Motor neuron (in vitro differentiated cells): ENCODE measurements around the gene CHTF18. TPM values are rescaled to one million over a fixed set of nuclear protein-coding genes. Genes with fewer than 3 reads are reported as not detected.

Experiments
- ATAC-seq, 8 experiments: fragments of 200-7000 bp; cut with Tn5 transposase; replicated peaks in 6 of 8; 2 replicates each; pipeline ENCODE4 v1.8.0; 2021; ENCODE audit warnings: mild to moderate bottlenecking in 8 of 8, moderate library complexity in 8 of 8
- H3K27ac ChIP-seq, 2 donors: fragments of 250-450 bp; sonication (Bioruptor Pico); 2 replicates each; pipeline ENCODE4 v1.9.0; 2021; ENCODE audit warnings: antibody characterized with exemption in 2 of 2, mild to moderate bottlenecking in 2 of 2, moderate library complexity in 1 of 2
- H3K4me1 ChIP-seq, 2 donors: fragments of 250-450 bp; sonication (Bioruptor Pico); replicated peaks in 1 of 2; 2 replicates each; pipeline ENCODE4 v1.6.1; 2021; ENCODE audit warnings: antibody characterized with exemption in 2 of 2, mild to moderate bottlenecking in 2 of 2, moderate library complexity in 1 of 2
- H3K4me3 ChIP-seq, 5 donors: fragments of 250-450 bp; sonication (Bioruptor Pico); 2 replicates each; pipeline ENCODE4 v1.9.0; 2021; ENCODE audit warnings: antibody characterized with exemption in 5 of 5, mild to moderate bottlenecking in 5 of 5, moderate library complexity in 4 of 5
- WGBS, 10 experiments: fragments of 450-650 bp; shearing (Covaris generic); methylation state at CpG; one replicate each; pipeline ENCODE4 v1.0.0; 2022; 5-methylcytosine and 5-hydroxymethylcytosine counted together
- in situ Hi-C, 9 experiments: fragments of 400-800 bp; cut with MboI; loops; one replicate each; pipeline ENCODE4 v1.15.0; 2021; ENCODE audit warnings: low sequenced_read_pairs in 9 of 9, low pct_unique_long_range_greater_than_20kb in 2 of 9; ENCODE audit not compliant: unreplicated experiment in 9 of 9
- total RNA-seq, 8 experiments: library from RNA; unstranded; fragments of 300-600 nt; gene quantifications; 2 replicates each; pipeline versions ENCODE4 v1.2.3 to v1.2.4, GENCODE V29; 2022

CHTF18 gene
- total RNA-seq, 8 experiments from 2014 or later = 2.5 to 41.5 (median 12.4) TPM

- no peak overlapping the region for H3K4me3 ChIP-seq
- 20 to 90% methylated on average over 1 to 2 of the region's 17 CpGs; no CpG with 5 or more reads in 8 of the 10 experiments for WGBS, 10 experiments
- peaks cover 8 to 14% of the 10 kb centered on the region in 2 donors for H3K4me1 ChIP-seq
- in situ Hi-C loops = no loop called here
- H3K27ac ChIP-seq = no peak overlapping the region
- peak in 2 of 8 experiments; percentile 5 to 21 for ATAC-seq
These were observed 4.8 kb upstream of the CHTF18 start for GRCh38 chr16:783404-784161.

- no CpG with 5 or more reads among the region's 19 CpGs for WGBS, 10 experiments
- in situ Hi-C loops = no loop called here
These were observed 4.0 kb upstream of the CHTF18 start for GRCh38 chr16:784431-784830.

GRCh38 chr16:785563-786535 lies 2.6 kb upstream of the CHTF18 start:
- in situ Hi-C loops = no loop called here
- 20 to 84% (median 50%) methylated on average over 2 to 5 of the region's 58 CpGs; no CpG with 5 or more reads in 6 of the 10 experiments for WGBS, 10 experiments
- H3K4me3 ChIP-seq = peak overlapping the region in 1 of 5 donors; percentile 0
- H3K27ac ChIP-seq = peak overlapping the region in 1 of 2 donors; percentile 63
- H3K4me1 ChIP-seq = peaks cover 13 to 19% of the 10 kb centered on the region in 2 donors
- ATAC-seq = peak; percentile 1 to 43 (median 32)

More at GRCh38 chr16:784431-784830, 4.0 kb upstream of the CHTF18 start:
- no peak for ATAC-seq
- Histone ChIP-seq H3K27ac (no peak overlapping the region), H3K4me1 (peaks cover 12 to 19% of the 10 kb centered on the region in 2 donors), H3K4me3 (no peak overlapping the region)

DNA sequence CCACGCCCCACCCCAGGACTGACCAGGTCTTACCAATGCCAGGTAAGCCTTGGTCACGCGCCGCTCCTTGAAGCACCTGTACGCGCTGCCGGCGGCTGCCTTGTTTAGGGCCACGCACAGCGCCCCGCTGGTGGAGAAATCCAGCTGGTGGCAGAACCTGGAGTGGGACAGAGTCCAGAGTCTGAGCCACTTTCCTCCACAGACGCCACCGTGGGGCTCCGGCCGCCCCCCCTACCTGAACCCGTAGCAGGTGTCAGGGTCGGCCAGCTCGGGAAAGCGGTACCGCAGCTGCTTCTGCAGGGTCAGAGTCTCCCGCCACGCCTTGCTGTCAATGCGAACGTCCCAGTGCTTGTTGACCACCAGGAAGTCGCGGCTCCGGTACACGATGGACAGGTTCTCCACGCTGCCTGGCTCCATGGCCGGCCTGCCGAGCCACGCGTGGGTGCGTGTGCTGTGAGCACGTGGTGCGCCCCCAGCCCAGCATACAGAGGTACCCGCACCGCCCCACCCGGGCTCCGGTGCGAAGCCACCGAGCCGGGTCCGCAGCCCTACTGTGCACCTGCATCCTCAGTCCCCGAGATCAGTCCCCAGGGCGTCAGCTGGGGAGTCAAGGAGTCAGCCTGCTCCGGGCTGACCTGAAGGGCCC lies 976 bp upstream of the CHTF18 start:
- H3K4me3 ChIP-seq = peak overlapping the region; percentile 76 to 95 (median 86)
- in situ Hi-C loops = no loop called here
- ATAC-seq = no peak
- peak overlapping the region in 1 of 2 donors; percentile 85 for H3K27ac ChIP-seq
- WGBS, 10 experiments = 20 to 100% (median 75%) methylated on average over 2 to 34 of the region's 47 CpGs; no CpG with 5 or more reads in 6 of the 10 experiments
- peaks cover 13 to 19% of the 10 kb centered on the region in 2 donors for H3K4me1 ChIP-seq

GRCh38 chr16:787978-788398 lies 432 bp upstream of the CHTF18 start, which contains the start of gene RPUSD1:
Gene RPUSD1, minus strand, starts transcription at chr16:788381. Its CDS starts 644 bp downstream, at chr16:787737.
- Histone ChIP-seq H3K27ac (peak within 1 kb of the TSS; percentile 58 to 85), H3K4me3 (peak within 1 kb of the TSS; percentile 76 to 95 (median 86)), H3K4me1 (peaks cover 13 to 19% of the 10 kb centered on the region in 2 donors)
- no CpG with 5 or more reads among the region's 45 CpGs for WGBS, 10 experiments
- in situ Hi-C loops = no loop called here
- ATAC-seq = peak in 6 of 8 experiments; percentile 11 to 55 (median 48)

DNA sequence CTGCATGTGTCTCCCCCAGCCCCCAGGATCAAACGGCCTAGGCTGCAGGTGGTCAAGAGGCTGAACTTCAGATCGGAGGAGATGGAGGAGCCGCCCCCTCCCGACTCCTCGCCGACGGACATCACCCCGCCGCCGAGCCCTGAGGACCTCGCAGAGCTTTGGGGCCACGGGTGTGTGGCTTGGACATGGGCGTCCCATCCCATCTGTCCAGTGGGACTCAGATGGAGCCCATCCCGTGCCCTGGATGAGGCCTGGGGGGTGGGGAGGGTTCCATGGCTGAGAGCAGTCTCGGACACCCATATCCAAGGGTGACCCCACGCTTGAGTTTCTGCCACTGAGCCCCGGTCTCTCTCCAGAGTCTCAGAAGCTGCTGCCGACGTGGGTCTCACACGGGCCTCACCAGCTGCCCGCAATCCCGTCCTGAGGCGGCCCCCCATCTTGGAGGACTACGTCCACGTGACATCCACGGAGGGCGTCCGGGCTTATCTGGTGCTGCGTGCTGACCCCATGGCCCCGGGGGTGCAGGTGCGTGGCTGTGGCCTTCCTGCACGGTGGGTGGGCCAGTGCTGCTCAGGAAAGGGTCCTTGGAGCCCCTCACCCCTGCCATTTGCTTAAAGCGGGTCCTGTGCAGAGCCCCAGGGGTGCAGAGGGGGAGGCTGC lies 901 bp downstream of the CHTF18 start:
- in situ Hi-C loops = no loop called here
- Histone ChIP-seq H3K4me1 (peaks cover 13 to 19% of the 10 kb centered on the region in 2 donors), H3K4me3 (peak overlapping the region; percentile 66 to 95 (median 76)), H3K27ac (no peak overlapping the region)
- 87% methylated on average over 3 of the region's 33 CpGs; no CpG with 5 or more reads in 9 of the 10 experiments for WGBS, 10 experiments
- ATAC-seq = no peak

DNA sequence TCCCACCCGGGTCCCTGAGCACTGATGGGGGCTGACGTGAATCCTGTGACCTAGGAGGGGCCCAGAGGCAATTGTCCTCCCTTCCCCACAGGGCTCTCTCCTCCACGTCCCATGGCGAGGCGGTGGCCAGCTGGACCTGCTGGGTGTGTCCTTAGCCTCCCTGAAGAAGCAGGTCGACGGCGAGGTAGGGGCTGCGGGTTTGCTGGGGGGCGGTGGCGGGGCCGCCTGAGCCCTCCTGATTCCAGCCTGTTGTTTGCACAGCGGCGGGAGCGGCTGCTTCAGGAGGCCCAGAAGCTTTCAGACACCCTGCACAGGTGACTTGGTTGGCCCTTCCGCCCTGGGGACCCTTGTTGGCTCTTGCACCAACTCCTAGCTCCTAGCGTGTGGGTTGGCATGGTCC lies 1.7 kb downstream of the CHTF18 start:
- 100% methylated on average over 1 of the region's 17 CpGs; no CpG with 5 or more reads in 9 of the 10 experiments for WGBS, 10 experiments
- in situ Hi-C loops = no loop called here
- no peak for ATAC-seq
- Histone ChIP-seq H3K4me1 (peaks cover 13 to 18% of the 10 kb centered on the region in 2 donors), H3K27ac (no peak overlapping the region), H3K4me3 (no peak overlapping the region)

DNA sequence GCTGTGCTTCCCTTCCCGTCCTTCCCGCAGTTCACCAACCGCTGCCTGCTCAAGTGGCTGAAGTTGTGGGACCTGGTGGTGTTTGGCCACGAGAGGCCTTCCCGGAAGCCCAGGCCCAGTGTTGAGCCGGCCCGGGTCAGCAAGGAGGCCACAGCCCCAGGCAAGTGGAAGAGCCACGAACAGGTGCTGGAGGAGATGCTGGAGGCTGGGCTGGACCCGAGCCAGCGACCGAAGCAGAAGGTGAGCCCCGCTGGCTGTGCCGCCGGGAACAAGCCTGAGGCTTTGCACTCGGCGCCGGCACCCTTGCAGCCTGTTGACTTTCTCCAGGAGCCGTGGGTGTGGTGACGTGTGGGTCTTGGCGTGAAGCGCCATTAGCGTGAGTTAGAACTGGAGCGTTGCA lies 2.7 kb downstream of the CHTF18 start:
- H3K27ac ChIP-seq = no peak overlapping the region
- ATAC-seq = no peak
- no peak overlapping the region for H3K4me3 ChIP-seq
- WGBS, 10 experiments = 93 to 100% (median 100%) methylated on average over 3 to 5 of the region's 23 CpGs; no CpG with 5 or more reads in 7 of the 10 experiments
- in situ Hi-C loops = no loop called here
- H3K4me1 ChIP-seq = peaks cover 10 to 14% of the 10 kb centered on the region in 2 donors

DNA sequence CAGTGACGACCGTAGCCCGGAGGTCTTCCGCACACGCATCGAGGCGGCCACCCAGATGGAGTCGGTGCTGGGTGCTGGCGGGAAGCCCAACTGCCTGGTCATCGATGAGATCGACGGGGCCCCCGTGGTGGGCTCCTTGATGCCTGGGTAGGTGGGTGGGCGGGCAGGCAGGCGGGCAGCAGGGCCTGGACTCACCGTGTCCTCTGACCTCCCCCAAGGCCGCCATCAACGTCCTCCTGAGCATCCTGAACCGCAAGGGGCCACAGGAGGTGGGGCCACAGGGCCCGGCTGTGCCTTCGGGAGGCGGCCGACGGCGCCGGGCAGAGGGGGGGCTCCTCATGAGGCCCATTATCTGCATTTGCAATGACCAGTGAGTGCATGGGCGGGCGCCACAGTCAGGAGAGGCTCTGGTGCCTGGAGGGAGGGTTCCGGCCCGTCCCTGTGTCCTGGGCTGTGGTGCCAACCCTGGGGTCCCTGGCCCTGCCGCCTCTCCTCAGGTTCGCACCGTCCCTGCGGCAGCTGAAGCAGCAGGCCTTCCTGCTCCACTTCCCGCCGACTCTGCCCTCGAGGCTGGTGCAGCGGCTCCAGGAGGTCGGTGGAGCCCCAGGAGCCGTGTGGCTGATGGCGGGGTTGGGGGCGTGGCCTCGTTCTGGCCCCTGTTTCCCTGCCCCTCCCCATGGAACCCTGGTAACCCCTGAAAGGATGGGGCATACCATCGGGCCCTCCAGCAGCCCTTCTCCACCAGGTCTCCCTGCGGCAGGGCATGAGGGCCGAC lies 4.0 kb downstream of the CHTF18 start:
- H3K4me1 ChIP-seq = peaks cover 6 to 8% of the 10 kb centered on the region in 2 donors
- H3K4me3 ChIP-seq = no peak overlapping the region
- no peak for ATAC-seq
- no peak overlapping the region for H3K27ac ChIP-seq
- WGBS, 10 experiments = 88 to 100% (median 100%) methylated on average over 1 to 8 of the region's 46 CpGs; no CpG with 5 or more reads in 7 of the 10 experiments
- in situ Hi-C loops = no loop called here

DNA sequence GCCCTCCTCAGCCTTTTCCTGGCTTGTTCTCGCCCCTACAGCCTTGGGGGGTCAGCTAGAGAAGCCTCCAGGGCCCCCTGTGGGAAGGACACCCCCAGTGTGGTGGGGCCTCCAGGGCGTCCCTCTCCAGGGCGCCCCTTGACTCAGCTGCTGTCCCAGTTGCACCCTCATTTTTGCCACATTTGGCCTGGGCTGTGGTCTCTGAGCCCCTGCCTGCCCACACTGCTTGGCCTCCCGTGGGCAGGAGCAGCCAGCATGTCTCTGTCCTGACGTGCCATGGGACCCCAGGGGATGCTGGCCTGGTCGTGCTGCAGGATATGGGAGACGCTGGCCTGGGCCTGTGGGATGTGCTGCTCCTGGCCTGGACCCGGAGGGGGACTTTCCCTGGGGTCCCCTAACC lies 5.0 kb downstream of the CHTF18 start:
- Histone ChIP-seq H3K4me1 (peaks cover 4 to 5% of the 10 kb centered on the region in 2 donors), H3K4me3 (no peak overlapping the region), H3K27ac (no peak overlapping the region)
- in situ Hi-C loops = no loop called here
- ATAC-seq = no peak
- WGBS, 10 experiments = 90 to 100% (median 98%) methylated on average over 1 to 4 of the region's 8 CpGs; no CpG with 5 or more reads in 6 of the 10 experiments

- H3K27ac ChIP-seq = no peak overlapping the region
- 0 to 94% (median 67%) methylated on average over 1 to 4 of the region's 40 CpGs; no CpG with 5 or more reads in 6 of the 10 experiments for whole genome bisulfite sequencing, 10 experiments
- in situ Hi-C loops = no loop called here
- peak in 3 of 8 experiments; percentile 81 to 91 (median 90) for ATAC-seq
- no peak overlapping the region for H3K4me3 ChIP-seq
- H3K4me1 ChIP-seq = peaks cover 2 to 3% of the 10 kb centered on the region in 2 donors
These were observed 5.8 kb downstream of the CHTF18 start for GRCh38 chr16:794091-794822.
